Activated T-cell treated with anti-CD3 and anti-CD28 coated beads for 4 hours (primary cell): Measurements from ENCODE around the gene SLC1A7.

ENCODE experiments used
- DNase-seq: peaks from one replicate; pipeline ENCODE4 v3.0.0-alpha.2; 2020

The SLC1A7 gene

DNA sequence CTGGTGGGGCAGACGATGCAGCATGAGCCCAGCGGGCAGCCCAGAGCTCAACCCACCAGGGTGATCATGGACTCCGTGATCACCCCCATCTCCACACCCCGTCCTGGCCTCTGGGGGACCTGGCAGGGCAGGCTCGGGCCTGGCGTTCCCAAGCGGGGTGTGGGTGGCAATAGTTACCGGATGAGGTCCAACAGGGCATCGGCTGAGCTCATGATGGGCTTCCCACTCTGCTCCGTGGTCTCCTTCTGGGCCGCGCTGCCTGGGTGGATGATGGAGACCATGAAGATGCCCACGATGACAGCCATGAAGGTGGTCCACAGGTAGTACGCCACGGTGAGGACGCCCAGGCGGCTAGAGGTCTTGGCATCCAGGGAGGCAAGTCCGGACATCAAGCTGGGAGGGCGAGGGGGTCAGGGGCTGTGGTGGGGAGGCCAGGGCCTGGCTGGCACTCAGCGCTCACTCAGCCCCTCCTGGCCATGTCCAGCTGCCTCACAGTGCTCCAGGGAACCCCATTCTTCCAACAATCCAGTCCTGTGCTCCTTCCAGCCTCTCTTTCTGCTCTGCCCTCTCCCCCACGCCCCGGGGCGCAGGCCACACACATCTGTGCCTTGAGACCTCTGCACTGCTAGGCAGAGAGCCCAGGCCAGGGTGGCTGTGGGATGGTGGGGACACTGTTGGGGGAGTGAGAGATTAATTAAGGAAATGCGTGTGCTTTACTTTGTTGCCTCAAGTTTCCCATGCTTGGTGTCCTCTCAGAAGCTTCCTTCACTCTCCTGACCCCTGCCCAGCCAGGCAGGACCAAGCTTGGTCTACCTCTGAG lies 27.6 kb downstream of the SLC1A7 start:
- no peak for DNase-seq

DNA sequence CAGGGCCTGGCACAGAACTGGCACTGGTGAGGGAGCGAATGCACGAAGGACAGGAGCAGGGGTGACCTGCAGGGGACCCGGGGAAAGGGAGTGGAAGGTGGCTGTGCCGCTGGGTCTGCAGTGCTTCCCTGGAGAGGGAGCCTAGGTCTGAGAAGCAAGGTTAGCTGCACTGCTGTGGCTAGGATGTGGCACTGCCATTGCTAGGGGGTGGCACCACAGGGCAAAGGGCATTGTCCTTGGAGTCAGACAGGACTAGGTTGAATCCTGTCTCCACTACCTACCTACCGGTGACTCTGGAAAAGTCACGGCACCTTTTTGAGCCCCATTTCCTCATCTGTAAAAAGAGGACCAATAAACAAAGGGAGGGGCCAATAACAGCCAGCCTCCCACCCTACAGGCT lies 28.3 kb downstream of the SLC1A7 start:
- DNase-seq, result no peak

DNA sequence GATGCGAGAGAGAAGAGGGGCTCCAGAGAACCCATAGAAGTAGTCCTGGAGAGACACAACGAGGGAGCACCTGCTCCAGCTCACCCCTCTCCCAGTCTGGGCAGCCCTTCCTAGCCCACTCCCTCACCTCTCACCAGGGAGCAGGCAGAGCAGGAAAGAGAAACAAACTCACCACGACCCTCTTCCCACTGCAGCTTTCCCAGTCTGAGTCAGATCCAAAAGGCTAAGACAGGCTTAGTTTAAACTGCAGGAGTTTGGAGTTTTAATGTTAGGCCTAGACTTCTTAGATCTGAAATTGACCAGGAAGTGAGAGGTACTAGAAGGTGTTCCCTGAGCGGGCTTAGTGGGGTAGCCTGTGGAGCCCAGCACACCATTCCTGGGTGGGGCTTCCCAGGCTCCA lies 29.6 kb downstream of the SLC1A7 start:
- no peak for DNase-seq

DNA sequence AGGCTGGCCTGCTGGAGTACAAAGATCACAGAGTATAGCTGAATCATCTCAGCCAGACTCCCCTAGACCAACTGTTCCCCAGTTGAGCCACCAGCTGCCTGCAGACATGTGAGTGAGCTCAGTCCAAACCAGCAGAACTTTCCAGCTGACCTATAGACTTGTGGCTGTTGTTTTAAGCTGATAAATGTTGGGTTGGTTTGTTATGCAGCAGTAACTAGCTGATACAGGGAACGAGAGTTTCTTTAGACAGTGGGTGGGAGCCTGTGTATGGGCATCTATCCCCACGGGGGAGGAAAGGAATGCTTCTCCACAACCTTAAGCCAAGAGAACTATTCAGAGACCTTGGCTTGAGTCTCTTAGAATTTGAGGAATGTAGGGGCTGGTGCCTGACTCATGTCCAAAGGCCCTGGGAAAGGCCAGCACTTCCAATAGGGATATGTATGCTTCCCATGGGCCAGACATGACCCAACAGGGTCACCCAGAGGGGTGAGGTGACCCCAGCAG lies 30.1 kb downstream of the SLC1A7 start:
- DNase-seq, result no peak

DNA sequence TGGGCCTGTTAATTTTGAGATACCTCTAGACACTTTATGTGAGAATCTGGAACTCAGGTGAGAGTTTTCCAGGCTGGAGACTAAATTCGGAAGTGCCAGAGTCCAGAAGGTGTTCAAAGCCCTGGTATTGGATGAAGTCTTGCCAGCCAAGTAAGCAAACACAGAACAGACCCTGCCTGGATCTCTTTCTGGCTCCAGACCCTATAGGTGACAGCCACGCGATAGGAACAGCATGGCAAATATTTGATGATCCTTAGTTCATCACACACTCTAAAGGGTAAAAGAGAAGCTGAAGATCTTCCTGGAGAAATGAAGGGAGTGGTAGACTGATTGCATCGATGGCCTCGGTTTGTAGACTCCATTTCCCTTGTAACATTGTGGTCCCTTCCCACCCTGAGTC lies 30.7 kb downstream of the SLC1A7 start:
- no peak for DNase-seq

DNA sequence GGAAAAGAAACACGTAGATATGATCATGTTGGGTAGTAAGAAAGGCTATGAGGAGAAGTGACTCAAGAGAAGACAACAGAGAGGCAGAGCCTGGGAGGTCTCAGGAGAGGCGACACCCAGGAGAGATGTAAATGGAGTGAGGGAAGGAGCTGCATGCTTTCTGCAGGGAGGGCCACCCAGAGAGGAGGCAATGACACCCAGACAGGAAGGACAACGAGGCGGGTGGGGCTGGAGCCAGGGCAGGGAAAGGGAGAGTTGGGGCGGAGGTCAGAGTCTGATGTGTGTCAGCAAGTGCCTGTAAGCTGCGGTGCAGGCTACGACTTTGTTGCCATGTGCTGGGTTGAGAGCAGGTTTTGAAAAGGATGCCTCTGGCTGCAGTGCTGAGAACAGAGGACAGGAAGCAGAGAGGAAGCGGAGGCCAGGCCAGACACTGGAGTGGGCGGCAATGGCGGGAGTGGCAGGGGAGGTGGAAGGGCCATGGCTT lies 31.3 kb downstream of the SLC1A7 start:
- no peak for DNase-seq

DNA sequence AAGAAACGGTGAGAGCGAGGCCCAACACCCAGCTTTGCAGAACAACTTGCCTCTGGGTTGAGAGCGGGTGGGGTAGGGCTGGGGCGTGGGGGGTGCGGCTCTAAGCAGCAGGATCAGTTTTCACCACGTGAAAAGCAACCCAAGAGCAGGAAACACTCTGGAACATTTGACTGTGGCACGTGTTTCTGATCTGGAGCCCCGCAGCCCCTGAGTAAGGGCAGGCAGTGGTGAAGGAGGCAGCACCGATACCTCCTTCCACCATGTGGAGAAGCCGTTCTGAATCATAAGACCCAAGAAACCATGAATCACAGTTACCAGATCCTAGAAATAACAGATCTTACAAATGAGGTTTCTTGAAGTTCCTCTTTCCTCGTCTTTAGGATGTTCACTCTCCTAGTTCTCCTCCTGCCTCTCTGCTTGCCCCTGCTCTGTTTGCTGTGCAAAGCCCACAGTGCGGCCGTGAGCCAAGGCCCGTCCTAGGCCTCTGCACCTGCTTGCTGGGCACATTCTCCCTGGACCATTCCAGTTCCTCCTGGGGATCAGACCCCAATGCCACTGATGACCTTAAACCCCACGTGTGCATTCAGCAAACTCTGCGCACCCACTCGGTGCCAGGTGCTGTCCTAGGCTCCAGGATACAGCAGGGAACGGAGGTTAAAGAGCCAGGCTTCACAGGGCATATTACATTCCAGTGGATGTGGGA lies 31.9 kb downstream of the SLC1A7 start:
- no peak for DNase-seq

DNA sequence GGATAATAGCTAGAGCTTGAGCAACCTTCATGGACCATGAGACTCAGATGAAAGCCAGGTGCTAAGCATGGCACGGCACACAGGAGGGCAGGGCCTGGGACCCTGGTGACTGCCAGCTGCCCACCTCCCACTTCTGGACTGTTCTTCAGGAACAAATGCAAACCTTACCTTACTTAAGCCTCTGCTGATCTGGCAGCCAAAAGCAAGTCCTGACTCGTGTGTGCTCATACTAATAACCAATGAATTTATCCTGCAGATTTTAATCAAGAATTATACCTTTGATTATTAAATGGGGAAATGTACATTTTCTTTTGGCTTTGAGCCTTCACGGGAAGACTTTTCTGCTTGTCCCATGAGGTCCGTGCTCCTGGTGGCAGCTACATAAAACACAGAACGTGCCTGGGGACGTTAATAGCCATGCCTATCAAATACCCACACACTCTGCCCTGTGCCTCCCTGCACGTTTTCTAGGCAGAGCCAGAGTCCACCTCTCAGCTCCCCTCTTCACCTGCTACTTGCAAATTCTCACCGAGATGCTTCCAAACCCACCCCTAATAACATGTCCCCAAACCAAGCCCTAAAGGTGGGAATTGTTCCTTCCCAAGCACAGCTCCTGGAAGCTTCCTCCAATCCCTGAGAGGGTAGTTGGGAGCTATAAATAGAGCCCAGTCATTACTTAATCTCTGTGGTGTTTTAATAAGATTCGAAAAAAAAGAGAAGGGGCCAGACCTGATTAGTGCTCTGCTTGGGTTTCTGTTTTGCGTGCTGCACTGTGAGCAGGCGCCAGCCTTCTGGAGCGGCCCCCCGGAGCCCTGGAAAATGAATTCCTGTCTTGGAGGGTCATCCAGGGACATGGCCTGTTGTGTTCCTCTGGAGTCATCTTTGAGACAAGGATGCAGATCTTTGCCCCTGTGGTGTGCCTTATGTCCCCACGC lies 33.5 kb downstream of the SLC1A7 start:
- DNase-seq, result no peak

DNA sequence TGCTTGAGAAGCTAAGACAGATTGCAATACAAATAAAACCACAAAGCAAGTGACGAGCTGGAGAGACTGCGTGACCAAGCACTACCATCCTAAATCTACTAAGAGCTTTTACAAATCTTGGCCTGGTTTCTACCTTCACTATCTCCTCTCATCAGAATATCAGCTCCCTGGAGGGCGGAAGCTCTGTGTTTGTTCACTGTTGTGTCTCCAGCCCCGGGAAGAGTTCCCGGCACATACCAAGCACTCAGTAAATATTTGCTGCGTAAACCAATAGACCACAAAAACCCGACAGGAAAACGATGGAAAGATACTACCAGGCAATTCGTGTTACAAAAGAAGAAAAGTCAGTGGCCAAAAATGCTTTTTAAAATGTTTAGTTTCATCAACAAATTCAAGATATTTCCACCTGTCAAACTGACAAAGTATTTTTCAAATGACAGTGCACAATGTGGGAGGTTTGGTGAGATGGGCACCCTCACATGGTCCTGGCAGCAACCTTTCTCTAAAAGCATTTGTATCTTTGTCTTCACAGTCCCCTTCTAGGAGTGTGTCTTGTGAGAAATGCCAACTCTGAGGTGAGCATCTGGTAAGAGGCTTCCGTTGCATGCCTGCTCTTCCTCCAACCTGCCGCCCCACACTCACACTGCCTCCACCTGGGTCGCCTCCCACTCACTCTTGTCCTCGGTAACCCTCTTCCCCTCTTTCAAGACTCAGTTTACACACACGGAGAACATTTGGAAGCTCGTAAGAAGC lies 34.7 kb downstream of the SLC1A7 start:
- no peak for DNase-seq

DNA sequence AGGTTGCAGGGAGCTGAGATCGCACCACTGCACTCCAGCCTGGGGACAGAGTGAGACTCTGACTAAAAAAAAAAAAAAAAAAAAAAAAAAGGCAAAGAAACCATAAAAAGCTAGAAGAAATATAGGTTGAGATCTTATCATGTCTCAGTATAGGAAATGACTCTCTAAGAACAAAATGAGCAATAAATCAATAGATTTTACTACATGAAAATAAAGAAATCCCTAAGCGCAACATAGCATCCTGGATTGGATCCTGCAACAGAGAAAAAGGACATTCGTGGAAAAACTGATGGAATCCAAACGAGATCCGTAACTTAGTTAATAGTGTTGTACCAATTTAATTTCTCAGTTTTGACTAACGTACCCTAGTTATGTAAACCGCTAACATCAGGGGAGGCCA lies 35.3 kb downstream of the SLC1A7 start:
- no peak for DNase-seq

DNA sequence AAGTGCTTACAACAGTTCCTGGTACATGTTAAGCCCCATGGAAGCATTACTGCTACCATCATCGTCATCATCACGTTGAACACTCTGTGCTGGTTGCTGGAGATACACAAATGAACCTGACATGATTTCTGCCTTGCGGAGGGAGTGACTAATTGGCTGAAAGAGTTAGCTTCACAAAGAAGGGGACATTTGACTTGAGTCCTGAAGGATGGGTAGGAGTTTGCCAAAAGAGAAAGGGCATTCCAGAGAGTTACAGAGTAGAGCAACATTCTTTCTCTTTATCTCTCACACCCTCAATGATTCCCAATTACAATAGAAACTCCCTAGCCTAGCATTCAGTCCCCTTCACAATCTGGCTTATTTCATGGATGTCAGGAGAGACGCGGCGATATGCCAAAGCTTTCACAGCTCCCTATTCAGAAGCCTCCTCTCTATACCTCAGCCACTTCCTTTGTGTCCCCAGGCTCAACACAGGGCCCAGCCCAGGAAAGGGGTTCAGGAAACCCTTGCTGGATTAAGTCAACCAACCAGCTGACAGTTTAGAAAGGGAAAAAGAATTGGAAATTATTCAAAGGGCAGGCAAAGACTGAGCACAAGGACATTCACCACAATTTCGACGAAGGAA lies 38.0 kb downstream of the SLC1A7 start:
- DNase-seq, result no peak

DNA sequence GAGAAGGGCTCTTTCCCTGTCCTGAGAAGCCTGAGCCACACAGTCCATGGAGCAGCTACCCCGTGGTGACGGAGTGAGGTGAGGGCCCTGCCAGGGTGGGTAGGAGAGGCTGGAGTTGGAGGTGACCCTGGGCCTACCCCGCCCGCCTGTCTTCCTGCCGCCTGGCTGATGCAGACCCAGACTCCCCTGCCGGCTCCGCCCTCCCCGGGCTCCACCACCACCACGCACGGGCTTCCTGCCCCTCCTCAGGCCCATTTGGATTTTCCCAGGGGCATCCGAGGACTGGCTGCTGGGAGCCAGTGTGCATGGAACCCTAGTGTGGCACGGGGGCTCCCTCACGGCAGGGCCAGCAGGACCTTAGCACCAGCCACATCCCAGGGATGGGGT lies 47.9 kb downstream of the SLC1A7 start:
- no peak for DNase-seq

DNA sequence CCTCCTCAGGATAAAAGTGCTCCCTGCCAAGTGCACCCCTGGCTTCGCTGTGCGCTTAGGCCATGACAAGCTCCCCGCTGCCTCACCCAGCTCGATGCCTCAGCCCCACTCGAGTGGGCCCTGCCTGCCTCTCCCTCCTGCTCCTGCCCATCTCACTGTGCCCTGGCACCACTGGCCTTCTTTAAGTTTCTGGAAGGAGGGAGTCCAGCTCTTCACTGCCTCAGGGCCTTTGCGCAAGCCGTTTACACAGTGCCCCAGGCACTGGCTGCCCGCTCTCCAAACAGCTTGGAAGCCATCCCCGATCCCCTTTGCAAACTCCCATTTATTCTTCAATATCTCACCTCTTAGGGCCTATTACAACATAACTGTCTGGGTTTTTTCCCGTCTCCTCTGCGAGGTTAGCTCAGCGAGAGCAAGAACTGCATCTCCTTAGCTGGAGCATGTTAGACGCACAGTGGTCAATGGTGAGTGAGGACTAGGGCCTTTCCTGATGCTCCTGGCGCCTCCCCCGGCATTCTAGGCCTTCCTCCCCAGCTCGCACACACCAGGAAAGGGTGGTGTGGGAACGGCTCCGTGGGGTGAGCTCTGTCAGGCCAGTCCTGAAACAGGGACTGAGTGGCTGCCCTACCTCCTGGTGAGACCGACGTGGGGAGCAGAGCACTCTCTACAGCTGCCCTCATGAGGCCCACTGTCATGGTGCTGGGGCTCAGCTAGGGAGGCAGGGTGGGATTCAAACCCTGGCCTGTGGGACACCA lies 48.5 kb downstream of the SLC1A7 start:
- DNase-seq, result no peak

DNA sequence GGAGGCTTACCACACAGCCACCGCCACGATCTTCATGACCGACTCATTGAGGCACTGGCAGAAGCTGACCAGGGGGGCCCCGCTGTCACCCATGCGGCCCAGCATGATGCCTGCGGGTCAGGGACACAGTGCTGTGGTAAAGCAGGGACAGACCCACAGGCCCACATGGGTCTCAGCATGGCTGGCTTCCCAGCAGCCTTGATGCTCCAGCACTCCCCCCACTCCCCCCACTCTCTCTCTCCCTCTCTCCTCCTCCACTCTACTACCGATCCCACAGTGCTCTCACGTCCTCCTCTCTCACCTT lies 49.0 kb downstream of the SLC1A7 start:
- no peak for DNase-seq

DNA sequence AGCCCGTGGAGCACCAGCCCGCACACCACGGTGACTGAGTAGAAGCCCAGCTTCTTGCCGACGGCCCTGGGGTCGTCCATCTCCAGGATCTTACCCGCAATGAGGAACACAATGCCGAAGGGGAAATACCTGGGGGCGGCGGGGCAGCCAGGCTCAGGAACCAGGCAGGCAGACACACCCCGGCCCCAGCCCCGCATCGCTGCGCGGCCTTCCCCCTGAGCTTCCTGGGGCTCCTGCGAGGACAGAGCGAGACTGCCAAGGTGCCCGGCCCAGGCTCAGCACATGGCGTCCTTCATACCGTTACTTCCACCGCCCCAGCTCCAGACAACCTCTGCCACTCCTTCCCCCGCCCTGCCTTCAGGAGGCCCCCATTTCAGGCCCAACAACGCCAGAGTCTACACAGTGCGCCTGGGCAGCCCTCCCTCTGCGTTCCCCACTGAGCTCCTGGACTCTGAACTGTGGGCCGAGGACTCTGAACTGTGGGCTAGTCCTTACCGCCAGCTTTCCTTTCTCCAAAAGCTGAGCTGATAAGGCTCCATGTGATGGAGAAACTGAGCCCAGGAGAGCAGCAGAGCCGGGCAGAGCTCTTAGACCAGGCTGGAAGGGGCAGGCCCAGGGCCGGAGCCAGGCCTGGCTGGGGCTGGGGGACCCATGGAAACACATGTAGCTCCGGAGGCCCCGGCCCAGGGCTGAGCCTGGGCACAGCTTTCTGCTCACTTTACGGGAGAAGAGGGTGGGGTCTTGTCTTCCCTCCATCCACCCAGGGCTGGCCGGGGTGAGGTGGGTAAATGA lies 49.6 kb downstream of the SLC1A7 start:
- no peak for DNase-seq

DNA sequence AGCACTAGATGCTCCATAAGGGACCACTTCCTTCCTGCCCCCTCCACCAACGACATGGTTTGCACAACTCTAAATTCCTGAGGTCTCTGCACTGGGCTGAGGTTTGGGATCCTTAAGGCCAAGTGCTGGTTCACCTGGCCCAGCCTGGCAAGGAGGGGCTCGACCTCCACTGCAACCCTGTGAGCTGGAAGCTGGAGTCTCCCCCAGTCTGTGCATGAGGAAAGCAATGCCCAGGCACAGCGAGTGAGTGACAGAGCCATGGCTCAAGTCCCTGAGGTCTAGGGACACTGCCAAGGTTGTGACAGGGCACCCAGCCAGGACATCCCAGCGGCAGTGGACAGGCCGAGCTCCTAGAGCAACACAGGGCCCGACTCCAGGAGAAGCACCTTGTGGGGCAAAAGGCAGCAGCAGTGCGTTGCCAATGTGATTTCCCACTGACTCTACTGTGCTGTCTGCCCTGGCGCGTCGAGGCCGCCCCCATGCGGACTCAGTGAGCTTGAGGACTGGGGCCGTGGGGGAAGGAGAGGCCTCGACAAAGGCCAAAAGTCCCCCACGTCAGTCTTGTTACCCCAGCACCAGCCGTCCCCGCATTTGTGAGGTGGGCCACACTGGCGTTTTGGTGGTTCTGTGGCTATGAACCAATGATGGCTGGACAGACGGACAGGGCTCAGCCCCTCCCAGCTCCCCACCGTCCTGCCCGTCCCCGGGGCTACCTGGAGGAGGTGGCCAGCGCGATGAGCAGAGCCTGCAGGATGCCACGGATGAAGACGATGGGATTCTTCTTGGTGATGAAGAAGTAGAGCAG lies 50.4 kb downstream of the SLC1A7 start:
- no peak for DNase-seq

DNA sequence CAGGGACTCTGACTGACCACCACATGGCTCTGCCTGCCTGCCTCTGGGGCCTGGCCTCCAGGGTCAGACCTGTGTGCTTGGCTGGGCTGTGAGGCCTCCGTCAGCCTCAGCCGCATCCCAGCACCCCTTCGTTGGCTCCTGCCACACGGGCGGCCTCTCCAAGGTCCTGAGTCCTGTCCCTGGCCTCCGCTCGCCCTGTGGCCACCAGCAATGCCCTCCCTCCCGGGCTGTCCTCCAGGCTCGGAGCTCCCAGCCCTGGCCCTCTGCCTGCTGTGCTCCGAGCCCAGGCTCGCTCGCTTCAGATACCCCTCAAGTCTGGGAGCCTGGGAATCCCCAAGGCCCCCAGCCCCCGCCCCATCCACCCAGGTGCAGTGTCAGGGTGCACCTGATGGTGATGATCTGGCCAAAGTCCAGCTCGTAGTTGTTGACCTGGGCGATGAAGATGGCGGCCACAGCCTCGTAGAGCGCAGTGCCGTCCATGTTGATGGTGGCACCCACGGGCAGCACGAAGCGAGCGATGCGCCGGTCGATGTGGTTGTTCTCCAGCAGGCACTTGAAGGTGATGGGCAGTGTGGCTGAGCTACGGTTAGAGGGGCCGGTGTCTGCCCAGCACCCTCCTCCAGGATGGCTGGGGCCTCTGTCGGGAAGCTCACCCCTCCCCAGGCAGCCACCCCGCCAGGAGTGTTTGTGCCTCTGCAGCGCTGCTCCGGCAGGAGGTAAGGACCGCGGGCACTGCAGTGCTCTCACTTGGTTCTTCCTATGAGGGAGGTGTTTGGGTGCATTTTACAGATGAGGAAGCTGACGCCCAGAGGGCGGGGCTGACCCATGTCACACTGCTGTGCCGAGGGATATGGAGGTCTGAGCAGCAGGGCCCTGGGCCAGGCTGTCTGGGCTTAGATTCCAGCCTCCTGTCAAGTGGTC lies 52.0 kb downstream of the SLC1A7 start:
- no peak for DNase-seq

DNA sequence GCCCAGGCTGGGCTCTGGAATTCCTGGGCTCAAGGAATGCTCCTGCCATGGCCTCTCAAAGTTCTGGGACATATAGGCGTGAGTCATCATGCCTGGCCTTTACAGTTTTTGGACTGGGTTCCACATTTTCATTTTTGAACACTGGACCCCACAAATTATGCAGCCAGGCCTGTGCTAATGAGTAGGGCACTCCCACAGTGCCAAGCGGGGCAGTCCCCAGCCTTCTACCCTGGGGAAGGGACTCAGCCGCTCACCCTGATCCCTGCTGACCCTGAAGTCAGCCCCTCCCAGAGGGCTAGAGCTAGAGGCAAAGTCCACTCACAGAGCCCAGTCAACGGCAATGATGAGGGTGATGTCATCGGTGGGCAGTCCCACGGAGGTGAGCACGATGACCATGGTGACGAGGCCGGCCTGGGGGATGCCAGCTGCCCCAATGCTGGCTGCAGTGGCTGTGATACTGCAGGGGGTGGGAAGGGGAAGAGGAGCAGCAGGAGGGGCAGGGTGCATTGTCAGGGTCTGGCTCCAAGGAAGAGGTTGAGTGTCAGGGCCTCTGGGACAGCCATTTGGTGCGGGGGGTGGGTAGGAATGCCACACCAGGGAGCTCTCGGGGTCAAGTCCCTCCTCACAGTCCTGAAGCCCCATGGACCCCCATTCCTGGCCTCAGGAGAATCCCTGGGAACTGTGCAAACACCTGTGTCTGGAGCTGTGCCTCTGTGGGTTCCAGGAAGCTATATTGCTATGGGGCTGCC lies 52.8 kb downstream of the SLC1A7 start:
- DNase-seq, result no peak
